ENCODE results near the gene NLRP4. TPM values are rescaled to one million over a fixed set of nuclear protein-coding genes. Genes with fewer than 3 reads are reported as not detected.

The NLRP4 gene
- total and polyA plus RNA-seq, 10 of the 15 experiments (the other 5 are each of a cell fraction or from before 2014, with no cell fraction given), result 0.07 to 9.6 (median 0.29) TPM; not detected in 6

DNA sequence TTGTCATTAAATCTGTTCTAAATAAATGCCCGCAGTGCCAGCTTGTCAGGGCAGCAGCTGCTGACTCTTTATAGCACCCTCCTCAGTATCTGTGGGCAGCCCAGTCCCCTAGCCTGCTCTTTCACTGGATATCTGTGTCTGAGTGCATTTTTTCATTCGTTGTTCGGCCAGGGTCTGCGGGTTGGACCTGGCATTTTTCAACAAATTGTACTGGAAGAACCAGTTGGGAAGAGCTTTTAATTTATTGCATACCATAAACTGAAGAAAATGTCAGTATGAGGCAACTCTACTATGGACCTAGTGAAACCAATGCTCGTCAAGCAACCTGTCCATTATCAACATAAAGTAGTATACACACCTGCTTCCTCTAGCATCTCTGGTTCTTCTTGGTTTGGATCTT lies 87.2 kb downstream of the NLRP4 start (continued):
- TF ChIP-seq, protein P1, sequence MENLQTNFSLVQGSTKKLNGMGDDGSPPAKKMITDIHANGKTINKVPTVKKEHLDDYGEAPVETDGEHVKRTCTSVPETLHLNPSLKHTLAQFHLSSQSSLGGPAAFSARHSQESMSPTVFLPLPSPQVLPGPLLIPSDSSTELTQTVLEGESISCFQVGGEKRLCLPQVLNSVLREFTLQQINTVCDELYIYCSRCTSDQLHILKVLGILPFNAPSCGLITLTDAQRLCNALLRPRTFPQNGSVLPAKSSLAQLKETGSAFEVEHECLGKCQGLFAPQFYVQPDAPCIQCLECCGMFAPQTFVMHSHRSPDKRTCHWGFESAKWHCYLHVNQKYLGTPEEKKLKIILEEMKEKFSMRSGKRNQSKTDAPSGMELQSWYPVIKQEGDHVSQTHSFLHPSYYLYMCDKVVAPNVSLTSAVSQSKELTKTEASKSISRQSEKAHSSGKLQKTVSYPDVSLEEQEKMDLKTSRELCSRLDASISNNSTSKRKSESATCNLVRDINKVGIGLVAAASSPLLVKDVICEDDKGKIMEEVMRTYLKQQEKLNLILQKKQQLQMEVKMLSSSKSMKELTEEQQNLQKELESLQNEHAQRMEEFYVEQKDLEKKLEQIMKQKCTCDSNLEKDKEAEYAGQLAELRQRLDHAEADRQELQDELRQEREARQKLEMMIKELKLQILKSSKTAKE (IDR thresholded peaks at IDR 0.05; ENCODE audit: low read depth, poor library complexity, severe bottlenecking), result no peak
- TF ChIP-seq, protein P2, sequence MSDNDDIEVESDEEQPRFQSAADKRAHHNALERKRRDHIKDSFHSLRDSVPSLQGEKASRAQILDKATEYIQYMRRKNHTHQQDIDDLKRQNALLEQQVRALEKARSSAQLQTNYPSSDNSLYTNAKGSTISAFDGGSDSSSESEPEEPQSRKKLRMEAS (IDR thresholded peaks at IDR 0.05; ENCODE audit: low read depth, low read length), result no peak
- no peak for TF ChIP-seq PAX8 (IDR thresholded peaks at IDR 0.05)
- TF ChIP-seq NR2F1 (conservative IDR thresholded peaks at IDR 0.05), result no peak
- TF ChIP-seq, protein P3, sequence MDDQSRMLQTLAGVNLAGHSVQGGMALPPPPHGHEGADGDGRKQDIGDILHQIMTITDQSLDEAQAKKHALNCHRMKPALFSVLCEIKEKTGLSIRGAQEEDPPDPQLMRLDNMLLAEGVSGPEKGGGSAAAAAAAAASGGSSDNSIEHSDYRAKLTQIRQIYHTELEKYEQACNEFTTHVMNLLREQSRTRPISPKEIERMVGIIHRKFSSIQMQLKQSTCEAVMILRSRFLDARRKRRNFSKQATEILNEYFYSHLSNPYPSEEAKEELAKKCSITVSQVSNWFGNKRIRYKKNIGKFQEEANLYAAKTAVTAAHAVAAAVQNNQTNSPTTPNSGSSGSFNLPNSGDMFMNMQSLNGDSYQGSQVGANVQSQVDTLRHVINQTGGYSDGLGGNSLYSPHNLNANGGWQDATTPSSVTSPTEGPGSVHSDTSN (IDR thresholded peaks at IDR 0.05; ENCODE audit: insufficient replicate concordance, low read depth, low read length), result no peak
- TF ChIP-seq, protein P4, sequence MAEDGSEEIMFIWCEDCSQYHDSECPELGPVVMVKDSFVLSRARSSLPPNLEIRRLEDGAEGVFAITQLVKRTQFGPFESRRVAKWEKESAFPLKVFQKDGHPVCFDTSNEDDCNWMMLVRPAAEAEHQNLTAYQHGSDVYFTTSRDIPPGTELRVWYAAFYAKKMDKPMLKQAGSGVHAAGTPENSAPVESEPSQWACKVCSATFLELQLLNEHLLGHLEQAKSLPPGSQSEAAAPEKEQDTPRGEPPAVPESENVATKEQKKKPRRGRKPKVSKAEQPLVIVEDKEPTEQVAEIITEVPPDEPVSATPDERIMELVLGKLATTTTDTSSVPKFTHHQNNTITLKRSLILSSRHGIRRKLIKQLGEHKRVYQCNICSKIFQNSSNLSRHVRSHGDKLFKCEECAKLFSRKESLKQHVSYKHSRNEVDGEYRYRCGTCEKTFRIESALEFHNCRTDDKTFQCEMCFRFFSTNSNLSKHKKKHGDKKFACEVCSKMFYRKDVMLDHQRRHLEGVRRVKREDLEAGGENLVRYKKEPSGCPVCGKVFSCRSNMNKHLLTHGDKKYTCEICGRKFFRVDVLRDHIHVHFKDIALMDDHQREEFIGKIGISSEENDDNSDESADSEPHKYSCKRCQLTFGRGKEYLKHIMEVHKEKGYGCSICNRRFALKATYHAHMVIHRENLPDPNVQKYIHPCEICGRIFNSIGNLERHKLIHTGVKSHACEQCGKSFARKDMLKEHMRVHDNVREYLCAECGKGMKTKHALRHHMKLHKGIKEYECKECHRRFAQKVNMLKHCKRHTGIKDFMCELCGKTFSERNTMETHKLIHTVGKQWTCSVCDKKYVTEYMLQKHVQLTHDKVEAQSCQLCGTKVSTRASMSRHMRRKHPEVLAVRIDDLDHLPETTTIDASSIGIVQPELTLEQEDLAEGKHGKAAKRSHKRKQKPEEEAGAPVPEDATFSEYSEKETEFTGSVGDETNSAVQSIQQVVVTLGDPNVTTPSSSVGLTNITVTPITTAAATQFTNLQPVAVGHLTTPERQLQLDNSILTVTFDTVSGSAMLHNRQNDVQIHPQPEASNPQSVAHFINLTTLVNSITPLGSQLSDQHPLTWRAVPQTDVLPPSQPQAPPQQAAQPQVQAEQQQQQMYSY (CRISPR knock-in tag; IDR thresholded peaks at IDR 0.05), result no peak

All from GM12878 (cell line).